ENCODE measurements around the gene MACF1.

MACF1 gene

DNA sequence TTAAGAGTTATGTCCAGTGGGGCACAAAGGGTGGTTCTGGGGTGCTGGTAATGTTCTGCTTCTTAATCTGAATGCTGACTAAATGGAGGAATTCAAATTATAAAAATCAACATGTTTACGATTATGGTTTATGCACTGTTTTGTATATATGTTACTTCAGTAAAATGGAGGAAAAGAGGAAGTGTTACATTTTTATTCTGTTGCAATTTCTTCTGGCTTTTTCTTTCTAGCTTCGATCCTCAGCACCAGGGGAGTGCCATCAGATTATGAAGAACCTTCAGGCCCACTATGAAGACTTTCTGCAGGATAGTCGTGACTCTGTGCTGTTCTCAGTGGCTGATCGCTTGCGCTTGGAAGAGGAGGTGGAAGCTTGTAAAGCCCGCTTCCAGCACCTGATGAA is 105.5 kb downstream of the MACF1 start:
- DNase-seq: no peak

- DNase-seq: no peak
These were observed 106.2 kb downstream of the MACF1 start for GRCh38 chr1:39310691-39311090.

- DNase-seq: no peak
These were observed 112.6 kb downstream of the MACF1 start for GRCh38 chr1:39317111-39317510.

GRCh38 chr1:39317910-39318633 is 113.6 kb downstream of the MACF1 start:
- no peak for DNase-seq

DNA sequence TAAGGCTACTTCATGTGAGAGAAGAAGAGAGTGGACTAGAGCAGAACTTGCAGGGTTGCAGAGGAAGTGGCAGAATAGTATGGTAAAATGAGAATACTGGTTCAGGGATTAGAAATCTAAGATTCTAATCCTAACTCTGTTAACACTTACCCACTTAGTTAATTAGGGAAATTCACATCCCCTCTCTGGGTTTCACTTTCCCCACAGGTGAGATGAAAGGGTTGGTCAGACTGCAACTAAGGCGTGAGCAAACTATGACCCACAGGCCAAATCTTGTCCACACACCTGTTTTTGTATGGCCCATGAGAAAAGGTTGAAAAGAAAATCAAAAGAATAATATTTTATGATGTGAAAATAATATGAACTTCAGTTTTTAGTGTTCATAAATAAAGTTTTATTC is 117.5 kb downstream of the MACF1 start:
- DNase-seq: no peak

DNA sequence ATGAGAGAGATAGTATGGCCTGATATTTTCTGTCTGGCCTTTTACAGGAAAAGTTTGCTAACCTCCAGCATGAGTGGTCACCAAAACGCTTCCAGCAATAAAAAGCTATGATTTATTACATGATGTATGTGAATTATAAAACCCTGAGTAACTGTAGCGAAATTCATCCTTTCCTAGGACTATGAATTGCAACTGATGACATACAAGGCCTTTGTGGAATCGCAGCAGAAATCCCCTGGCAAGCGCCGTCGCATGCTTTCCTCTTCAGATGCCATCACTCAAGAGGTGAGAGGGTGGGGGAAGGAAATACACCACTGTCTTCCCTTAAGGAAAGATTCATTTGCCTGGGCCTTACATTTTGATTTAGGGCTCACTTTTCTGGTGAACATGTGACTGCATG is 117.9 kb downstream of the MACF1 start:
- no peak for DNase-seq

DNA sequence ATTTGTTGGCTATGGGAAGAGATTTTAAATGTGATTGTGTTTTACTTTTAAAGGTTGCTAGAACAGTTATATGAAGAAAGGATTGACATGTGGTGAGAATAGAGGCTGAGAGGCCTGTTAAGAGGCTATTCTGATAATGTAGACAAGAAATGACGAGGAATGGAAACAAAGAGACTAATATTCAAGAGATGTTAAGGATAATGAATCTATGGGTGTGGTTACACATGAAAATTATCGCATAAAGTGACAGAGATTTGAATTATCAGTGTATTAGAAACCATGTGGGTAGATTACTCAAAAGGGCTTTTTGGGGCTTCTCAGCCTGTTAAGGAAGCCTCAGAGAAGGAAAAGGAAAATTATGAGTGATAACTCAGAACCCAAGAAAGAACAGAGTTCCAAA is 120.4 kb downstream of the MACF1 start:
- no peak for DNase-seq

GRCh38 chr1:39326836-39327235 is 122.3 kb downstream of the MACF1 start:
- DNase-seq: no peak

- no peak for DNase-seq
These were observed 123.6 kb downstream of the MACF1 start for GRCh38 chr1:39328095-39328494.

- DNase-seq: no peak
These were observed 124.2 kb downstream of the MACF1 start for GRCh38 chr1:39328586-39329121.

GRCh38 chr1:39331647-39332046 is 127.2 kb downstream of the MACF1 start:
- DNase-seq: peak in 1 of 2 donors; percentile 3

GRCh38 chr1:39332291-39332690 is 127.8 kb downstream of the MACF1 start:
- peak in 1 of 2 donors; percentile 28 for DNase-seq

DNA sequence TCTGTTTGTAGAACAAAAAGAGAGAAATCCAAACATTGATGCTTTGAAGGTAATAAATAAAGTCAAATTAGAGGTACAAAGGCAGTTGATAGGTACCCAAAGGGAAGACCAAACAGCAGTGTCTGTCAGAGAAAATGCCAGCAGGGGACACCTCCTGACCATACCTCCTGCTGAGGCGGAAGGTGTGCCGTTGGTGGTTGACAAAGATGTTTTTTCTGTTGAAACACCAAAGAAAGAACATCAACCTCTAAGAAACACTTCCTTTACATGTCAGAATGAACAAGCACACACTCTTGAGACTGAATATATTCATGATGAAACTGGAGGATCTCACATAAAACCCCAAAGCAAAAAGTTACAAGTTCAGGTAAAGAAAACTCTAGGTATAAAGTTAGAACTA is 128.3 kb downstream of the MACF1 start:
- DNase-seq: no peak

DNA sequence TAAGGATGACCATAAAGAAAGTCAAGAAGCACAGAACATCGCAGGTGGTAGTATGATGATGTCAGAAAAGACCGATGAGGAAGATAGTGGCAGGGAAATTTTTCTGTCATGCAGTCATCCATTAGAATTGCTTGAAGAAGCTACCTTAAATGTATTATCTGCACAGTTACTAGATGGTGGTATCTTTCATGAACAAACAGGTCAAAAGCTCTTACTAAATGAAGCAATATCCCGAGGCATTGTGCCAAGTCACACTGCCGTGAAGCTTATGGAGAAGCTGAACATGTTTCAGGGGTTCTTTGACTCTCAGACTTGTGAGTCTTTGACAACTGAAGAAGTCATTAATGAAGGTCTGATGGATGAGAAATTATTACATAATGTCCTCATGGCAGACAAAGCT is 128.8 kb downstream of the MACF1 start:
- DNase-seq: no peak

DNA sequence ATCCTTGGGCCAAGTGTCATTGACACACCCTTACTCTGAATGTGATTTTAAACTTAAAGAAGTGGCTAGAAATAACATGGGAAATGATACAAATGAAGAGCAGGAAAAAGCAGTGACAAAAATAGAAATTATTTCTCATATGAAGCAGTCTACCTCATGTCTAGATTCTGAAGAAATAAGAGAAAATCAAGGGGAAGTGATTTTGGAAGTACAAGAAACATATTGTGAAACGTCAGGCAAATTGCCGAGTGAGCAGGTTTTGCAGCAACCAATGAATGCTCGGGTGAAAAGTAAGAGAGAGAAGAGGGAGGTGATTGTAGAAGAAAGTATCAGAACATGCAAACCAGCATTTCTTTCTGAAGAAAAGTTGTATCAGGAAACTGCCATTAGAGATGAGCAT is 130.7 kb downstream of the MACF1 start:
- no peak for DNase-seq

DNA sequence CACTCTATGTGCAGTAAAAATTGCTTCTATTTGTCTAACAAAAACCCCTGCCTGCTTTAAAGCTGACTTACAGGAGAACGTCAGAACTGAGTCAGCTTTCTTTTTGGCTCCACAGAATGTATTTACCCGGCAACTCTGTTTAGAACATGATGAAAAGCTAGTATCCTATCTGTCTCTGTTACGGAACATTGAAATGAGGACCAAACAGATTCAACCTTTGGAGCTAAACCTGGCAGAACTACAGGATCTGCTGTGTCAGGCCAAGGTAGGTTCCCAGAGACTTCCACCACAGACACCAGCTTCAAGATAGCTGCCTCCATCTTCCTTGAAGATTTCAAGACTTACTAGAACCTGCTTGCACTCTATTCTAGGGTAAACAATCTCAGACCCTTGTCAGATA is 132.6 kb downstream of the MACF1 start:
- DNase-seq: no peak

DNA sequence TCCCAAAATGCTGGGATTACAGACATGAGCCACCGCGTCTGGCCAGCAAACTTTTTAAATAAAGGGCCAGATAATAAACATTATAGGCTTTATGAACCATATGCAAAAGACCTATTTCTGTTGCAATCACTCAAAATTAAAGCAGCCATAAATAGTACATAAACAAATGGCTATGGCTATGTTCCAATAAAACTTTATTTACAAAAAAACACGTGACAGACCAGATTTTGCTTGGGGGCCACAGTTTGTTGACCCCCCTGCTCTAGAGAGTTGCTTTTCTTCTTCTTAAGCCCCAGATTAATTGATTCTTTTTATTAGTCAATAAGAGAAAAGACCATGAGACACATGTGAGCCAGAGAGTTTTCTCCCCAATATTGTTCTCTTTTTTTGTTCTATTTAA is 138.3 kb downstream of the MACF1 start:
- no peak for DNase-seq

DNA sequence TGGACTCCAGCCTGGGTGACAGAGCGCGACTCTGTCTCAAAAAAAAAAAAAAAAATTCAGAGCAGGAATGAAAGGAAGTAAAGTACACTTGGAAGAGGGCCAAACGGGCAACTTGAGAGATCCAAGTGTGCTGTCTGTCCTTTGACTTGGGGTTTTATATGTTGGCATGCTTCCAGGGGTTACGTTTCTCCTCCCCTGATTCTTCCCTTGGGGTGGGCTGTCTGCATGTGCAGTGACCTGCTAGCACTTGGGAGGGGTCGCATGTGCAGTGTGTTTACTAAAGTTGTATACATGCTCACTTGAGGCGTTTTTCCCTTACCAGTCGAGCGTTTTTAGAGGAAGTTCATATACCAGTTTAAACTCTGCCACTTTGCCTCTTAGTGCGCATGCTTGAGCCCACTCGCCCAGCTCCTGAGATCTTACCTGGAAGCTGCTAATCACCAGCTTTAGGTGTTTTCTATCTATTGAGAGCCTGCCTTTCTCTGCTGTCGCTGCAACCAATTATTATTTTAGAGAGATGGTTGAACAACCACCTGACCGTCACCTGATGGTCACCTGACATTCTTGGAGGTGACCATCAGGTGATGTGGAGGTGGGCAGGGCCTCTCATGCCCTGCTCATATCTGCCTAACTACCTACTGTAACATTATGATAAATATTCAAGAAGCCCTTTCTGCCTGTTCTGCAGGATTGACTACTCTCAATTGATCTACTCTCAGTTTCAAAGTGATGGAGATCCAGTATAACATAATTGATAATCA is 140.1 kb downstream of the MACF1 start:
- DNase-seq: no peak

DNA sequence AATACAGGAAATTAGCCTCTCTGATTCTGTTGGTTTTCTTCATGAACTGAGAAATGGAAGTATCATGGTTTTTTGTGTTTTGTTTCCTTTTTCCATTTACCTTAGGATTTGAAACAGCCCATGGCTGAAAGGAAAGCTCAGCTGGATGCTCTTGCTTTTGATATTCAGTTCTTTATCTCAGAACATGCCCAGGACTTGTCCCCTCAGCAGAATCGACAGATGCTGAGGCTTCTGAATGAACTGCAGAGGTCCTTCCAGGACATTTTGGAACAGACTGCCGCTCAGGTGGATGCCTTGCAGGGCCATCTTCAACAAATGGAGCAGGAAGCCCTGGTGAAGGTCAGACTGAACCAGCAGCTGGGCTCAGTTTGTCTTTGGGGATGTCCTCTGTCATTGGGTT is 142.4 kb downstream of the MACF1 start:
- no peak for DNase-seq

DNA sequence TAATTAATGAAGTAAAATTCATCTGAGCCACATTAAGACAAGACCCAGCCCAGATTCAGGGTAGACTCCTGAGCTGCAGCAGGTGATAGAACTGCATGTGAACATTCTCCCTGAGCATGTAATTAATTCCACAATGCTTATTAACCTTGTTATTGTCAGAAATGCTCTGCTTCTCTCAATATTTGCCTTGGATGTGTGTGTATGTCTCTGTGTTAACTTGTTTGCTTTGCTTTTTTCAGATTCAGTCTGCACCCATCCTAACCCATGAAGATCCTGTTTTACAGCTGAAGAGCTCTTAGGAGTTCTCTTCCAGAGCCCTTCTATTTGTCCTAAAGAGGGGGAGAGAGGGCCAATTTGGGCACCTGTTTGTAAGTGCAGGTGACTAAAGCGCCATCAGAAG is 143.8 kb downstream of the MACF1 start:
- DNase-seq: no peak

- no peak for DNase-seq
These were observed 148.4 kb downstream of the MACF1 start for GRCh38 chr1:39352881-39353280.

- peak in 1 of 2 donors; percentile 16 for DNase-seq
These were observed 150.1 kb downstream of the MACF1 start for GRCh38 chr1:39354572-39354971.

DNA sequence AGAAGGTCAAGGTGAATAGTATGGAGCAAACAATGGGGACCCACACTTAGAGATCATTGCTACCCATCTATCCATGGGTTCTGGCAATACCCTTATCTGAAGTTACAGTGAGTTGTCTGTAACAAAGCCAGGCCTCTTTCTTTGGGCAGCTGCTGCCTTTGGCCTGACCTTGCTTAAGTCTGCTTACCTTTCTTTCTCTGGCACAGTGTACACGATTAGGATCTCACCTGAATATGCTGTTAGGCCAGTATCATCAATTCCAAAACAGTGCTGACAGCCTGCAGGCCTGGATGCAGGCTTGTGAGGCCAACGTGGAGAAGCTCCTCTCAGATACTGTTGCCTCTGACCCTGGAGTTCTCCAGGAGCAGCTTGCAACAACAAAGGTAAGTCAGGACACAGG is 154.0 kb downstream of the MACF1 start:
- DNase-seq: no peak

DNA sequence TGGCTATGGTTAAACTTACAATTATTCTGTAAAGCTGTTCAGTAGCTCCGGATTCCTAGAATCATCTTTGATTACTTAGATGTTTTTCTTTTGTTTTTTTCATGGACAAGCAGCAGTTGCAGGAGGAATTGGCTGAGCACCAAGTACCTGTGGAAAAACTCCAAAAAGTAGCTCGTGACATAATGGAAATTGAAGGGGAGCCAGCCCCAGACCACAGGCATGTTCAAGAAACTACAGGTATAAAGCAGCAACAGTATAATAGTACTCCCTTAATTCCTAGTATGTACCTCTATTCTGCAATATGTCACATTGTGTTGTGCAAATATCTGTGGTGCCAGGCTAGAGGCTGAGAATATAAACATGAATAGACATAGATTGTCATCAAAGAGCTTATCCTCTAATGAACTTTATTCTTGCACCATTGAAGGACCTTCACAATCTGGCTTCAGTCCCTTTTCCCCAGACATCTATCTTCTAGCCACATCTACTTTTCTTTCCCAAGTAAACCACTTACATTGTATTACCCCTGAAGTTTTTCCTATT is 154.6 kb downstream of the MACF1 start:
- DNase-seq: no peak
